ENCODE data around the gene IL22RA1.

DNA sequence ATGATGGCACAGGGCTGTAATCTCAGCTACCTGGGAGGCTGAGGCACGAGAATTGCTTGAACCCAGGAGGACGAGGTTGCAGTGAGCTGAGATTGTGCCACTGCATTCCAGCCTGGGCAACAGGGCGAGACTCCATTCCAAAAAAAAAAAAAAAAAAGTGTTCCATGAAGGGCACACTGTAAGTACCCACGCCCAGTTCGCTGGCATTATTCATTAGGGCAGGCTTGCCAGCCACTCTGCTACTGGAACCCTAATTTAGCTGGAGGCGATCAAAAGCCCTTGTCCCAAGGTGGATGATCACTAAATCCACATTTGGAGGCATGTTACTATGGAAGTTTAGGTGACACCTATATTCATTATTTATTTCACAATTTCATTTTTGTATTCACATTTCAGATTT, 39.1 kb upstream of the IL22RA1 start:
- TF ChIP-seq CTCF (IDR thresholded peaks at IDR 0.05; ENCODE audit: poor library complexity, severe bottlenecking): no peak
- TF ChIP-seq EZH2 (IDR thresholded peaks at IDR 0.05; ENCODE audit: borderline replicate concordance, insufficient read depth, low read length, poor library complexity, severe bottlenecking): no peak
- no peak for TF ChIP-seq POLR2AphosphoS5 (IDR thresholded peaks at IDR 0.05)
- TF ChIP-seq REST (IDR thresholded peaks at IDR 0.05; ENCODE audit: borderline replicate concordance): no peak
- no peak for TF ChIP-seq TAF1 (IDR thresholded peaks at IDR 0.05; ENCODE audit: low read depth)
- TF ChIP-seq RAD21 (conservative IDR thresholded peaks at IDR 0.05): no peak
